Calu3 (cell line): ENCODE measurements around the gene NEK7. TPM values are rescaled to one million over a fixed set of nuclear protein-coding genes. Genes with fewer than 3 reads are reported as not detected.

Source experiments
- BruUV-seq: library from RNA; stranded (reverse); fragments of 400-500 nt; replicated peaks from 2 replicates; lab custom pipeline; 2021; lab: Mats Ljungman, UMichigan
- CTCF ChIA-PET: fragments of 300-600 bp; sonication (Branson Sonifier 250); formaldehyde crosslinking; loops from one replicate; lab custom pipeline; 2022; ENCODE audit warnings: antibody characterized with exemption; lab: Charles Lee
- DNase-seq: peaks from one replicate; pipeline ENCODE4 v3.0.0; 2022
- H3K27ac Mint-ChIP-seq: one replicate; pipeline ENCODE4 v1.8.0; 2022; ENCODE audit warnings: mixed read lengths; ENCODE audit not compliant: unreplicated experiment
- H3K27me3 Mint-ChIP-seq: one replicate; pipeline ENCODE4 v1.8.0; 2022; ENCODE audit warnings: mixed read lengths; ENCODE audit not compliant: unreplicated experiment
- H3K36me3 Mint-ChIP-seq: one replicate; pipeline ENCODE4 v1.8.0; 2022; ENCODE audit warnings: mild to moderate bottlenecking, moderate library complexity, mixed read lengths; ENCODE audit not compliant: insufficient read depth, unreplicated experiment
- H3K4me1 Mint-ChIP-seq: one replicate; pipeline ENCODE4 v1.8.0; 2022; ENCODE audit warnings: mild to moderate bottlenecking, low read depth, mixed read lengths; ENCODE audit not compliant: unreplicated experiment
- H3K4me3 Mint-ChIP-seq: one replicate; pipeline ENCODE4 v1.8.0; 2022; ENCODE audit warnings: mild to moderate bottlenecking, low read depth, moderate library complexity, mixed read lengths; ENCODE audit not compliant: unreplicated experiment
- H3K9me3 Mint-ChIP-seq: one replicate; pipeline ENCODE4 v1.8.0; 2022; ENCODE audit warnings: low read depth, mixed read lengths; ENCODE audit not compliant: unreplicated experiment
- CTCF ChIP-seq: fragments of 200-600 bp; IDR thresholded peaks from one replicate; pipeline ENCODE4 v1.8.0; 2022; ENCODE audit warnings: antibody characterized with exemption; ENCODE audit not compliant: unreplicated experiment
- intact Hi-C: fragments of 100-400 bp; cut with micrococcal nuclease; formaldehyde crosslinking; loops from one replicate; pipeline ENCODE4 v1.10.0; 2022; ENCODE audit not compliant: unreplicated experiment
- total RNA-seq: library from RNA; stranded (reverse); gene quantifications from 2 replicates; pipeline ENCODE4 v1.2.3, GENCODE V29; 2022

The NEK7 gene
- total RNA-seq, 1 experiment from 2014 or later, result 145 TPM

GRCh38 chr1:198320759-198321158 lies 164.0 kb downstream of the NEK7 start:
- H3K36me3 Mint-ChIP-seq, result peaks cover 17% of the 10 kb centered on the region
- no peak for TF ChIP-seq CTCF
- no peaks in the 10 kb centered on the region for H3K27me3 Mint-ChIP-seq
- no peak for DNase-seq
- BruUV-seq, result TSS peak; percentile 28
- peaks cover 19% of the 10 kb centered on the region for H3K4me1 Mint-ChIP-seq
- H3K27ac Mint-ChIP-seq, result no peak overlapping the region
- H3K9me3 Mint-ChIP-seq, result no peaks in the 10 kb centered on the region
- no peak overlapping the region for H3K4me3 Mint-ChIP-seq
- CTCF ChIA-PET, result no interaction called here
- intact Hi-C loops, result no loop called here

- no TSS peak for BruUV-seq
- CTCF ChIA-PET, result interaction anchor here (0.6 to 0.7 kb wide), 2 partner anchors 101 to 212 kb away, joined by 3 to 4 read pairs; no protein-coding TSS in a partner anchor
- peak overlapping the region; percentile 15 for H3K27ac Mint-ChIP-seq
- H3K36me3 Mint-ChIP-seq, result peaks cover 5% of the 10 kb centered on the region
- no peaks in the 10 kb centered on the region for H3K4me1 Mint-ChIP-seq
- intact Hi-C loops, result no loop called here
- DNase-seq, result no peak
- H3K9me3 Mint-ChIP-seq, result no peaks in the 10 kb centered on the region
- no peaks in the 10 kb centered on the region for H3K27me3 Mint-ChIP-seq
- H3K4me3 Mint-ChIP-seq, result no peak overlapping the region
- TF ChIP-seq CTCF, result no peak
Measured at GRCh38 chr1:198326232-198326631, 169.4 kb downstream of the NEK7 start.

- no peak for TF ChIP-seq CTCF
- CTCF ChIA-PET, result interaction anchor here (0.6 to 0.7 kb wide), 2 partner anchors 100 to 213 kb away, joined by 3 to 4 read pairs; no protein-coding TSS in a partner anchor
- H3K27me3 Mint-ChIP-seq, result no peaks in the 10 kb centered on the region
- intact Hi-C loops, result no loop called here
- no peak for DNase-seq
- H3K4me1 Mint-ChIP-seq, result no peaks in the 10 kb centered on the region
- H3K9me3 Mint-ChIP-seq, result no peaks in the 10 kb centered on the region
- no peak overlapping the region for H3K4me3 Mint-ChIP-seq
- no TSS peak for BruUV-seq
- H3K36me3 Mint-ChIP-seq, result peaks cover 5% of the 10 kb centered on the region
- no peak overlapping the region for H3K27ac Mint-ChIP-seq
Measured at GRCh38 chr1:198326915-198327314, 170.1 kb downstream of the NEK7 start.

- no peak for DNase-seq
- no peak for TF ChIP-seq CTCF
- CTCF ChIA-PET, result interaction anchor here (0.6 kb wide), 1 partner anchor 11 kb away, joined by 5 read pairs; no protein-coding TSS in a partner anchor
Measured at GRCh38 chr1:198328458-198329032, 171.7 kb downstream of the NEK7 start.

More at GRCh38 chr1:198328458-198329032, 171.7 kb downstream of the NEK7 start:
- BruUV-seq, result no TSS peak
- H3K4me1 Mint-ChIP-seq, result peaks cover 2% of the 10 kb centered on the region
- H3K9me3 Mint-ChIP-seq, result no peaks in the 10 kb centered on the region
- H3K4me3 Mint-ChIP-seq, result no peak overlapping the region
- intact Hi-C loops, result no loop called here
- no peak overlapping the region for H3K27ac Mint-ChIP-seq
- H3K27me3 Mint-ChIP-seq, result no peaks in the 10 kb centered on the region
- H3K36me3 Mint-ChIP-seq, result peaks cover 5% of the 10 kb centered on the region
